GF-D8 (cell line): Measurements from ENCODE around the gene GAN.

Source experiments
- DNase-seq: peaks from one replicate; lab custom pipeline; 2025; lab: John Stamatoyannopoulos, UW

The GAN gene

DNA sequence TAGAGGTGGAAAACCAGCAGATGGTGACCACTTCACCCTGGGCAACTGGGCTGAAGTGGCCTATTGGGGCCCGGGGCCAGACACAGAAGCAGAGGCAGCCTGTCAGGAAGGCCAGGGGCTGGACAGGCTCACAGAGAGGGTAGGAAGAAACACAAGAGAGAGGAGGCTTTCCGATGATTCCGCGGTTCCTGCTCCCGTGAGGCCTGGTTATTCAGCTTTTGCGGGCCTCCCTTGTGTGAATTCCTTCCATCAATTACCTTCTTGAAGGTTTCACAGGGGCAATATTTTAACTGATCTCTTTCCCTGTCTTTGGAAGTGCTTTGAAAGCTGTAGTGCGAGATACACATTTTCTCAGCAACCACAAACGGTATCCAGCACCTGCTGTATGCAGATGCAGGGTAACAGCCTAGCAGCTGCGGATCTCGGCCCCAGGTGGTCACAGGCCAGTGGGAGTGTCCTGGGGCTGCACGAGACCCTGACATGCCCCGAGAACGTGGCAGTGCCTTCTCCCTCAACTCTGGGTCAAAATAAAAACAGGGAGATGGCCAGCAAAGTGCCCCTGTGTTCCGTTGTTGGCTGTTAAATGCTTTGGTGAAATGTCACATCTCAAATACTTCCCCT lies 118.3 kb downstream of the GAN start:
- no peak for DNase-seq

DNA sequence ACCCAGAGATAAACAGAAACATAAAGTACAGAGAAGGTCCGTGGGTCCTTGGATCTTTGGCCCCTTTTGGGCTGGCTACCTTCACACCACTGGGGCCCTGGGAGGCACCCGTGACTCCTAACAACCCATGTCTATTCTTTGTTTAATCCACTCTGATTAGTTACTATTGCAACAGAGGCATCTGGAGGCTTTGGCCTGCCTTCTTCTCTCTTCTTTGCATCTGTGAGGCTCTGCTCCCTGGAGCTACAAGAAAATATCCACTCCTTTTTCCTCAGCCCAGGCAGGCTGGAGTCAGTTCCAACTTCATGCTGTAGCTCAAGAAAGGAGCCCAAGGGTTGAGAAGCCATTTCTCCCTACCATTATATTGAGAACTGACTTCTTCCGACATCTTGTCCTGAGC lies 120.3 kb downstream of the GAN start:
- no peak for DNase-seq

DNA sequence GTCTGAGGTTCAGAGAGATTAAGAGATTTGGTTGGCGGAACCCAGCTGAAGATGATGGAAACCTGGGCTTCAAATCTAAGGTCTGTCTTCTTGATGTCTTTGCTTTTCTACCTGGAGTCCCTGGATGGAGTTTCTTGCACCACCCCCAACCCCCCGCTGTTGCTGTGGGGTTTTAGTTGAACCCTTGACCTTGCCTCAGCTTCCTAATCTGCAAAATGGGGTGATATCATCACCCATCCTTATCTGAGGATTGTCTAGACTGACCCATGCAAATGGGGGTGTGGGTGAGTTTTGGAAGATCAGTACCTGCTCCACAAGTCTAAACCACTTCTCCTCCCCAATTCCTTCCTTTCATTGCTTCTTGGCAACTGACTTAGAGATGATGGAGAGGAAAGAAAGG lies 120.8 kb downstream of the GAN start:
- DNase-seq: no peak

DNA sequence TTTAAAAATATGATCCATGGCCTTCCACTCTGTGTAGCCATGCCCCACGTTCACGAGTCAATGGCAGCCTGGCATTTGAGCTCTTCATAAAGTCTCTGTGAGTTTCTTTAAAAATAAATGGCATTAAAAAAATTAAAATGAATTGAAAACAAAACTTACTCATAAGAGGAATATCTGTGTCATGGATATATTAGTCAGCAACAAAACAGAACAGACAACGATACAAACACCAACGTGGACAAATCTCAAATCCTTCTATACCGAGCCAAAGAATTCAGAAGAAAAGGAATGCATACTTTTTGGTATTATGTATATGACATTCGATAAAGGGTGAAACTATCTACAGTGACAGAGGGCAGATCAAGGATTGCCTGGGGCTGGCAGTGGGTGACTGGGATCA lies 121.6 kb downstream of the GAN start:
- DNase-seq: no peak

DNA sequence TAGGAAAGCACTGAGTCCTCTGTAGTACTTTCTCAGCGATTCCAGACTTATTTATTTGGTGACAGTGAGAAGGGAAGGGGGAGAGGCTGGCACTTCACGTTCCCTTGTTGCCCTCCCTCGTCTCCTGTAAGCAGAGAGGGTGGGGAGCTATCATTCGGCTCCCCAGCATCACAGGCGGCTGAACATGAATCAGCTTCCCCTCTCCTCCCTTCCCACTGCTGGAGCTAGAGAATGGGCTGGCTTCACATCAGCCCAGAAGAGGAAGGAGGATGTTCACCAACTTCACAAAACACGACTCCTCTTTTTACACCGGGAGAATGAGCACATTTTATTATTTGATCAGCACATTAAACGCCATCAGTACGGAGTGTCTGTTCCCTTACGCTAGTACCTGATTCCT lies 123.1 kb downstream of the GAN start:
- no peak for DNase-seq
